K562 (cell line): ENCODE data around the gene KLK6. TPM values are rescaled to one million over a fixed set of nuclear protein-coding genes. Genes with fewer than 3 reads are reported as not detected.

Experiments used
- ELK1 ChIP-seq: sonication (generic); formaldehyde crosslinking; IDR thresholded peaks from 2 replicates; pipeline ENCODE4 v1.8.1; 2022; ENCODE audit warnings: missing genetic modification reagents
- ESRRA ChIP-seq: fragments of 450-650 bp; IDR thresholded peaks from 2 replicates; pipeline ENCODE4 v1.6.1; 2014; ENCODE audit warnings: low read depth, mild to moderate bottlenecking, moderate library complexity, borderline replicate concordance
- FOXJ2 ChIP-seq: fragments of 200-800 bp; sonication (Bioruptor generic); IDR thresholded peaks from 2 replicates; pipeline ENCODE4 v1.6.1; 2016; ENCODE audit warnings: missing genetic modification characterization, missing compliant biosample characterization
- HNRNPH1 ChIP-seq: fragments of 200-400 bp; formaldehyde crosslinking; optimal IDR thresholded peaks from 2 replicates; pipeline ENCODE3; 2017; ENCODE audit warnings: low read depth, mild to moderate bottlenecking, low read length, moderate library complexity
- IFI16 ChIP-seq: fragments of 250-450 bp; sonication (Bioruptor Pico); IDR thresholded peaks from 2 replicates; pipeline ENCODE4 v2.1.2; 2022; ENCODE audit warnings: mild to moderate bottlenecking, inconsistent platforms
- MAZ ChIP-seq, 2 experiments: fragments of 450-650 bp in 1 of 2; sonication (generic) in 1 of 2; formaldehyde crosslinking; IDR thresholded peaks in 1 of 2; conservative IDR thresholded peaks in 1 of 2; 2 replicates each; pipeline versions ENCODE4 v1.4.0 to v1.5.0; 2020; ENCODE audit warnings: mild to moderate bottlenecking in 1 of 2, missing genetic modification reagents in 1 of 2
- MEIS2 ChIP-seq: fragments of 450-650 bp; IDR thresholded peaks from 2 replicates; pipeline ENCODE4 v1.6.1; 2014; ENCODE audit warnings: mild to moderate bottlenecking; ENCODE audit not compliant: partially characterized antibody
- RAD21 ChIP-seq, 2 experiments: fragments of 250-450 bp in 1 of 2; fragments of 450-650 bp in 1 of 2; sonication (Bioruptor Pico) in 1 of 2; formaldehyde crosslinking in 1 of 2; IDR thresholded peaks in 1 of 2; conservative IDR thresholded peaks in 1 of 2; 2 replicates each; pipeline versions ENCODE4 v1.4.0 to v1.8.0; 2020 to 2022; ENCODE audit warnings: mild to moderate bottlenecking in 2 of 2, moderate library complexity in 1 of 2
- SMARCB1 ChIP-seq: IDR thresholded peaks from 2 replicates; pipeline ENCODE4 v1.6.1; 2011; ENCODE audit warnings: improper control_type of control experiment, low read depth; ENCODE audit not compliant: insufficient read length
- ZBTB9 ChIP-seq: fragments of 450-650 bp; formaldehyde crosslinking; IDR thresholded peaks from 2 replicates; pipeline ENCODE4 v1.4.0; 2020; ENCODE audit warnings: mild to moderate bottlenecking, moderate library complexity
- ZNF133 ChIP-seq: fragments of 250-450 bp; sonication (Bioruptor Pico); IDR thresholded peaks from 2 replicates; pipeline ENCODE4 v1.4.0; 2020; ENCODE audit warnings: mild to moderate bottlenecking
- ZNF354B ChIP-seq: fragments of 250-450 bp; sonication (Bioruptor Pico); IDR thresholded peaks from 2 replicates; pipeline ENCODE4 v1.4.0; 2020
- ZNF384 ChIP-seq: IDR thresholded peaks from 2 replicates; pipeline ENCODE4 v1.6.1; 2012; ENCODE audit warnings: low read depth, low read length, improper control_type of control experiment
- ZNF561 ChIP-seq: fragments of 450-650 bp; formaldehyde crosslinking; conservative IDR thresholded peaks from 2 replicates; pipeline ENCODE4 v1.4.0; 2020; ENCODE audit warnings: mild to moderate bottlenecking, moderate library complexity
- polyA plus RNA-seq, 8 experiments: library from polyadenylated mRNA; depleted of rRNA in 4 of 8; stranded (reverse) in 5 of 8; unstranded in 3 of 8; fragments of >200 nt; fragmentation: Nextera tagmentation in 2 of 8; fragmentation: Illumina TruSeq in 1 of 8; extraction: Ambion mirVana in 2 of 8; extraction: Trizol in 1 of 8; gene quantifications; 2 replicates each; pipeline versions ENCODE4 v1.2.1 to v1.2.3, GENCODE V29; 2011 to 2014; ENCODE audit warnings: inconsistent platforms in 1 of 8, missing spikeins in 1 of 8
- total RNA-seq, 7 experiments: library from RNA; depleted of rRNA in 6 of 7; stranded (reverse); fragments of >200 nt in 6 of 7; fragmentation: Illumina TruSeq in 2 of 7; extraction: Trizol in 2 of 7; gene quantifications; 2 replicates each; pipeline versions ENCODE4 v1.2.1 to v1.2.3, GENCODE V29; 2011 to 2021; ENCODE audit warnings: low replicate concordance in 1 of 7
- TF ChIP-seq, protein P1 (sequence below): fragments of 150-350 bp; conservative IDR thresholded peaks from 2 replicates; pipeline ENCODE4 v1.6.1; 2014; ENCODE audit warnings: low read length

Gene KLK6
- total and polyA plus RNA-seq, 9 of the 15 experiments (the other 6 are each of a cell fraction or from before 2014, with no cell fraction given): not detected

GRCh38 chr19:51016798-51017683 lies 47.6 kb upstream of the KLK6 start (continued):
- TF ChIP-seq, protein P1, sequence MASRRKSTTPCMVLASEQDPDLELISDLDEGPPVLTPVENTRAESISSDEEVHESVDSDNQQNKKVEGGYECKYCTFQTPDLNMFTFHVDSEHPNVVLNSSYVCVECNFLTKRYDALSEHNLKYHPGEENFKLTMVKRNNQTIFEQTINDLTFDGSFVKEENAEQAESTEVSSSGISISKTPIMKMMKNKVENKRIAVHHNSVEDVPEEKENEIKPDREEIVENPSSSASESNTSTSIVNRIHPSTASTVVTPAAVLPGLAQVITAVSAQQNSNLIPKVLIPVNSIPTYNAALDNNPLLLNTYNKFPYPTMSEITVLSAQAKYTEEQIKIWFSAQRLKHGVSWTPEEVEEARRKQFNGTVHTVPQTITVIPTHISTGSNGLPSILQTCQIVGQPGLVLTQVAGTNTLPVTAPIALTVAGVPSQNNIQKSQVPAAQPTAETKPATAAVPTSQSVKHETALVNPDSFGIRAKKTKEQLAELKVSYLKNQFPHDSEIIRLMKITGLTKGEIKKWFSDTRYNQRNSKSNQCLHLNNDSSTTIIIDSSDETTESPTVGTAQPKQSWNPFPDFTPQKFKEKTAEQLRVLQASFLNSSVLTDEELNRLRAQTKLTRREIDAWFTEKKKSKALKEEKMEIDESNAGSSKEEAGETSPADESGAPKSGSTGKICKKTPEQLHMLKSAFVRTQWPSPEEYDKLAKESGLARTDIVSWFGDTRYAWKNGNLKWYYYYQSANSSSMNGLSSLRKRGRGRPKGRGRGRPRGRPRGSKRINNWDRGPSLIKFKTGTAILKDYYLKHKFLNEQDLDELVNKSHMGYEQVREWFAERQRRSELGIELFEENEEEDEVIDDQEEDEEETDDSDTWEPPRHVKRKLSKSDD: no peak
- TF ChIP-seq ZNF384 (0 out of 2 replicates have a peak, but pooled peaks have one; percentile 44), RAD21 (CRISPR knock-in tag; conservative IDR thresholded peaks at IDR 0.05 in 1 of 2, IDR thresholded peaks at IDR 0.05 in 1 of 2) (peak; percentile 45 to 74), IFI16 (no peak), HNRNPH1 (no peak), ESRRA (0 out of 2 replicates have a peak, but pooled peaks have one; percentile 18), MAZ (CRISPR knock-in tag; conservative IDR thresholded peaks at IDR 0.05 in 1 of 2, IDR thresholded peaks at IDR 0.05 in 1 of 2) (peak in 1 of 2 experiments; percentile 18; a peak in 1 of 4 replicates), FOXJ2 (tag) (no peak), SMARCB1 (no peak), ZNF561 (CRISPR knock-in tag) (no peak), ZBTB9 (CRISPR knock-in tag) (no peak), ZNF354B (no peak), ELK1 (CRISPR knock-in tag) (no peak), ZNF133 (peak; percentile 68; the same call in 1 of the 2 replicates), MEIS2 (no peak)
